ENCODE measurements around the gene PGM5. TPM values are rescaled to one million over a fixed set of nuclear protein-coding genes. Genes with fewer than 3 reads are reported as not detected.

Gene PGM5
- total and polyA plus RNA-seq, 3 donors from 2014 or later: 9.3 to 19.4 (median 10.4) TPM

GRCh38 chr9:68541568-68541967 lies 185.2 kb downstream of the PGM5 start:
- intact Hi-C loops (cut with DNase I; ENCODE audit: low total_unique reads): no loop called here
- Histone ChIP-seq H3K4me1 (no peaks in the 10 kb centered on the region), H3K27me3 (no peaks in the 10 kb centered on the region), H3K27ac (no peak overlapping the region), H3K36me3 (ENCODE audit: low read depth, missing control alignments) (no peaks in the 10 kb centered on the region), H3K4me3 (no peak overlapping the region), H3K9me3 (no peaks in the 10 kb centered on the region)
- no peak for TF ChIP-seq CTCF (IDR thresholded peaks at IDR 0.05)
- no peak for TF ChIP-seq POLR2A (IDR thresholded peaks at IDR 0.05)
- DNase-seq: no peak
- WGBS, 2 donors: 50 to 62% methylated on average over 2 of the region's 2 CpGs

GRCh38 chr9:68545033-68545705 lies 188.8 kb downstream of the PGM5 start:
- TF ChIP-seq CTCF (IDR thresholded peaks at IDR 0.05): no peak
- no peak for TF ChIP-seq POLR2A (IDR thresholded peaks at IDR 0.05)
- Histone ChIP-seq H3K4me3 (no peak overlapping the region), H3K4me1 (no peaks in the 10 kb centered on the region), H3K27me3 (no peaks in the 10 kb centered on the region), H3K9me3 (no peaks in the 10 kb centered on the region), H3K36me3 (ENCODE audit: low read depth, missing control alignments) (no peaks in the 10 kb centered on the region), H3K27ac (no peak overlapping the region)
- intact Hi-C loops (cut with DNase I; ENCODE audit: low total_unique reads): no loop called here
- no peak for DNase-seq
- WGBS, 2 donors: 87 to 92% methylated on average over 3 of the region's 3 CpGs

GRCh38 chr9:68546596-68547390 lies 190.4 kb downstream of the PGM5 start:
- no peaks in the 10 kb centered on the region for H3K9me3 ChIP-seq
- no peak overlapping the region for H3K27ac ChIP-seq
- no peaks in the 10 kb centered on the region for H3K27me3 ChIP-seq
- intact Hi-C loops (cut with DNase I; ENCODE audit: low total_unique reads): no loop called here
- no peak for TF ChIP-seq POLR2A (IDR thresholded peaks at IDR 0.05)
- TF ChIP-seq CTCF (IDR thresholded peaks at IDR 0.05): no peak
- H3K4me3 ChIP-seq: no peak overlapping the region
- 55 to 72% methylated on average over 6 of the region's 6 CpGs for WGBS, 2 donors
- H3K36me3 ChIP-seq (ENCODE audit: low read depth, missing control alignments): no peaks in the 10 kb centered on the region
- no peak for DNase-seq
- H3K4me1 ChIP-seq: peaks cover 4% of the 10 kb centered on the region

- no peak for TF ChIP-seq CTCF (IDR thresholded peaks at IDR 0.05)
- no peak for TF ChIP-seq POLR2A (IDR thresholded peaks at IDR 0.05)
- DNase-seq: no peak
- no peaks in the 10 kb centered on the region for H3K36me3 ChIP-seq (ENCODE audit: low read depth, missing control alignments)
- H3K9me3 ChIP-seq: no peaks in the 10 kb centered on the region
- no peaks in the 10 kb centered on the region for H3K27me3 ChIP-seq
- intact Hi-C loops (cut with DNase I; ENCODE audit: low total_unique reads): no loop called here
- H3K4me3 ChIP-seq: no peak overlapping the region
- H3K4me1 ChIP-seq: peaks cover 4% of the 10 kb centered on the region
- no peak overlapping the region for H3K27ac ChIP-seq
Observed at GRCh38 chr9:68547417-68547816, 191.0 kb downstream of the PGM5 start.
